Measurements from ENCODE around the gene MBNL1. TPM values are rescaled to one million over a fixed set of nuclear protein-coding genes. Genes with fewer than 3 reads are reported as not detected.

The MBNL1 gene
- total and polyA plus RNA-seq, 4 donors: 17.1 to 110 (median 62.3) TPM

DNA sequence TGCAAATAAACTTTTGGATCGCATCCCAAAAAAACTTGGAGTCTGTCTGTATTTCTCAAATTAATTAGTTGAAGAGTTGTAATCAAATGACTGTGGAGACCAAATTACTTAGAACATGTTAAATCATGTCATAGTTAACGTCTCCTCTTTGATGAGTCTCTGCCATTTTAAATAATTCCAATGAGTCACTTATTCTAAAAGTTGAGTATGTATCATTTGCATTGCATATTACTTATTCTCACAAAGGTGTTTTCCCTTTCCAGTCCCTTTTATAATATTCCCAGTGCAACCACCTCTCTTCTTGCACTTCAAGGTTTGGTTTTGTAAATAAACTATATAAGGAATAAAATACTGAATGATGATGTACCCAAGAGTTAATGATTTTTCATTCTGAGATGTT, 36.0 kb upstream of the MBNL1 start:
- no peaks in the 10 kb centered on the region for H3K27me3 ChIP-seq (ENCODE audit: control insufficient read depth in 4 of 4, insufficient read depth in 4 of 4, low read length in 3 of 4)
- TF ChIP-seq JUND (IDR thresholded peaks at IDR 0.05) (no peak), EGR1 (IDR thresholded peaks at IDR 0.05; ENCODE audit: low read depth in 2 of 2) (no peak), FOXA2 (IDR thresholded peaks at IDR 0.05) (no peak), HNF4G (IDR thresholded peaks at IDR 0.05) (no peak), SP1 (IDR thresholded peaks at IDR 0.05) (no peak), NR2F2 (IDR thresholded peaks at IDR 0.05) (no peak), GABPA (IDR thresholded peaks at IDR 0.05 in 1 of 2, conservative IDR thresholded peaks at IDR 0.05 in 1 of 2) (no peak), RXRA (IDR thresholded peaks at IDR 0.05) (no peak), FOXA1 (IDR thresholded peaks at IDR 0.05) (no peak), RAD21 (IDR thresholded peaks at IDR 0.05) (no peak), HNF4A (conservative IDR thresholded peaks at IDR 0.05) (no peak), YY1 (IDR thresholded peaks at IDR 0.05) (no peak)
- TF ChIP-seq, protein P1, sequence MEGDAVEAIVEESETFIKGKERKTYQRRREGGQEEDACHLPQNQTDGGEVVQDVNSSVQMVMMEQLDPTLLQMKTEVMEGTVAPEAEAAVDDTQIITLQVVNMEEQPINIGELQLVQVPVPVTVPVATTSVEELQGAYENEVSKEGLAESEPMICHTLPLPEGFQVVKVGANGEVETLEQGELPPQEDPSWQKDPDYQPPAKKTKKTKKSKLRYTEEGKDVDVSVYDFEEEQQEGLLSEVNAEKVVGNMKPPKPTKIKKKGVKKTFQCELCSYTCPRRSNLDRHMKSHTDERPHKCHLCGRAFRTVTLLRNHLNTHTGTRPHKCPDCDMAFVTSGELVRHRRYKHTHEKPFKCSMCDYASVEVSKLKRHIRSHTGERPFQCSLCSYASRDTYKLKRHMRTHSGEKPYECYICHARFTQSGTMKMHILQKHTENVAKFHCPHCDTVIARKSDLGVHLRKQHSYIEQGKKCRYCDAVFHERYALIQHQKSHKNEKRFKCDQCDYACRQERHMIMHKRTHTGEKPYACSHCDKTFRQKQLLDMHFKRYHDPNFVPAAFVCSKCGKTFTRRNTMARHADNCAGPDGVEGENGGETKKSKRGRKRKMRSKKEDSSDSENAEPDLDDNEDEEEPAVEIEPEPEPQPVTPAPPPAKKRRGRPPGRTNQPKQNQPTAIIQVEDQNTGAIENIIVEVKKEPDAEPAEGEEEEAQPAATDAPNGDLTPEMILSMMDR (IDR thresholded peaks at IDR 0.05; ENCODE audit: low read depth, low read length, missing input control): no peak
- TF ChIP-seq, protein P2, sequence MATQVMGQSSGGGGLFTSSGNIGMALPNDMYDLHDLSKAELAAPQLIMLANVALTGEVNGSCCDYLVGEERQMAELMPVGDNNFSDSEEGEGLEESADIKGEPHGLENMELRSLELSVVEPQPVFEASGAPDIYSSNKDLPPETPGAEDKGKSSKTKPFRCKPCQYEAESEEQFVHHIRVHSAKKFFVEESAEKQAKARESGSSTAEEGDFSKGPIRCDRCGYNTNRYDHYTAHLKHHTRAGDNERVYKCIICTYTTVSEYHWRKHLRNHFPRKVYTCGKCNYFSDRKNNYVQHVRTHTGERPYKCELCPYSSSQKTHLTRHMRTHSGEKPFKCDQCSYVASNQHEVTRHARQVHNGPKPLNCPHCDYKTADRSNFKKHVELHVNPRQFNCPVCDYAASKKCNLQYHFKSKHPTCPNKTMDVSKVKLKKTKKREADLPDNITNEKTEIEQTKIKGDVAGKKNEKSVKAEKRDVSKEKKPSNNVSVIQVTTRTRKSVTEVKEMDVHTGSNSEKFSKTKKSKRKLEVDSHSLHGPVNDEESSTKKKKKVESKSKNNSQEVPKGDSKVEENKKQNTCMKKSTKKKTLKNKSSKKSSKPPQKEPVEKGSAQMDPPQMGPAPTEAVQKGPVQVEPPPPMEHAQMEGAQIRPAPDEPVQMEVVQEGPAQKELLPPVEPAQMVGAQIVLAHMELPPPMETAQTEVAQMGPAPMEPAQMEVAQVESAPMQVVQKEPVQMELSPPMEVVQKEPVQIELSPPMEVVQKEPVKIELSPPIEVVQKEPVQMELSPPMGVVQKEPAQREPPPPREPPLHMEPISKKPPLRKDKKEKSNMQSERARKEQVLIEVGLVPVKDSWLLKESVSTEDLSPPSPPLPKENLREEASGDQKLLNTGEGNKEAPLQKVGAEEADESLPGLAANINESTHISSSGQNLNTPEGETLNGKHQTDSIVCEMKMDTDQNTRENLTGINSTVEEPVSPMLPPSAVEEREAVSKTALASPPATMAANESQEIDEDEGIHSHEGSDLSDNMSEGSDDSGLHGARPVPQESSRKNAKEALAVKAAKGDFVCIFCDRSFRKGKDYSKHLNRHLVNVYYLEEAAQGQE (IDR thresholded peaks at IDR 0.05): no peak
- TF ChIP-seq, protein P3, sequence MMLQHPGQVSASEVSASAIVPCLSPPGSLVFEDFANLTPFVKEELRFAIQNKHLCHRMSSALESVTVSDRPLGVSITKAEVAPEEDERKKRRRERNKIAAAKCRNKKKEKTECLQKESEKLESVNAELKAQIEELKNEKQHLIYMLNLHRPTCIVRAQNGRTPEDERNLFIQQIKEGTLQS (IDR thresholded peaks at IDR 0.05): no peak
- TF ChIP-seq, protein P4, sequence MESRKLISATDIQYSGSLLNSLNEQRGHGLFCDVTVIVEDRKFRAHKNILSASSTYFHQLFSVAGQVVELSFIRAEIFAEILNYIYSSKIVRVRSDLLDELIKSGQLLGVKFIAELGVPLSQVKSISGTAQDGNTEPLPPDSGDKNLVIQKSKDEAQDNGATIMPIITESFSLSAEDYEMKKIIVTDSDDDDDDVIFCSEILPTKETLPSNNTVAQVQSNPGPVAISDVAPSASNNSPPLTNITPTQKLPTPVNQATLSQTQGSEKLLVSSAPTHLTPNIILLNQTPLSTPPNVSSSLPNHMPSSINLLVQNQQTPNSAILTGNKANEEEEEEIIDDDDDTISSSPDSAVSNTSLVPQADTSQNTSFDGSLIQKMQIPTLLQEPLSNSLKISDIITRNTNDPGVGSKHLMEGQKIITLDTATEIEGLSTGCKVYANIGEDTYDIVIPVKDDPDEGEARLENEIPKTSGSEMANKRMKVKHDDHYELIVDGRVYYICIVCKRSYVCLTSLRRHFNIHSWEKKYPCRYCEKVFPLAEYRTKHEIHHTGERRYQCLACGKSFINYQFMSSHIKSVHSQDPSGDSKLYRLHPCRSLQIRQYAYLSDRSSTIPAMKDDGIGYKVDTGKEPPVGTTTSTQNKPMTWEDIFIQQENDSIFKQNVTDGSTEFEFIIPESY (IDR thresholded peaks at IDR 0.05): no peak
- TF ChIP-seq, protein P5, sequence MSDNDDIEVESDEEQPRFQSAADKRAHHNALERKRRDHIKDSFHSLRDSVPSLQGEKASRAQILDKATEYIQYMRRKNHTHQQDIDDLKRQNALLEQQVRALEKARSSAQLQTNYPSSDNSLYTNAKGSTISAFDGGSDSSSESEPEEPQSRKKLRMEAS (IDR thresholded peaks at IDR 0.05): no peak
- no peak for DNase-seq (ENCODE audit: low spot score)
- H3K27ac ChIP-seq (ENCODE audit: low read depth in 1 of 2, low read length in 2 of 2): no peak overlapping the region
- 89% methylated on average over 2 of the region's 2 CpGs for WGBS
- no peak overlapping the region for H3K4me3 ChIP-seq (ENCODE audit: low read depth in 1 of 3, low read length in 3 of 3)
- H3K9ac ChIP-seq (ENCODE audit: low read depth in 1 of 2, low read length in 2 of 2): no peak overlapping the region
- H3K4me1 ChIP-seq (ENCODE audit: control insufficient read depth in 4 of 4, insufficient read depth in 4 of 4, low read length in 3 of 4): no peaks in the 10 kb centered on the region
- no peaks in the 10 kb centered on the region for H3K36me3 ChIP-seq (ENCODE audit: control insufficient read depth in 4 of 4, insufficient read depth in 3 of 4, low read depth in 1 of 4, low read length in 3 of 4)
- H3K9me3 ChIP-seq (ENCODE audit: control insufficient read depth in 4 of 4, low read length in 3 of 4): no peaks in the 10 kb centered on the region

Measured in liver (tissue), 9 donors.